HL-60 (cell line): Measurements from ENCODE around the gene SLC41A1.

ENCODE experiments used
- GABPA ChIP-seq: IDR thresholded peaks from 2 replicates; pipeline ENCODE4 v1.6.1; 2012; ENCODE audit warnings: low read depth
- POLR2AphosphoS5 ChIP-seq: IDR thresholded peaks from 2 replicates; pipeline ENCODE4 v1.6.1; 2012; ENCODE audit warnings: low read depth
- TF ChIP-seq, protein P1 (sequence below): IDR thresholded peaks from one replicate; pipeline ENCODE4 v1.5.1; 2011; ENCODE audit warnings: low read length, control low read depth, inconsistent platforms; ENCODE audit not compliant: insufficient read depth
- TF ChIP-seq, protein P2 (sequence below): IDR thresholded peaks from 2 replicates; pipeline ENCODE4 v1.6.1; 2012; ENCODE audit warnings: low read depth; ENCODE audit not compliant: insufficient replicate concordance

GRCh38 chr1:205813755-205814058 lies 709 bp upstream of the SLC41A1 start:
- TF ChIP-seq, protein P1, sequence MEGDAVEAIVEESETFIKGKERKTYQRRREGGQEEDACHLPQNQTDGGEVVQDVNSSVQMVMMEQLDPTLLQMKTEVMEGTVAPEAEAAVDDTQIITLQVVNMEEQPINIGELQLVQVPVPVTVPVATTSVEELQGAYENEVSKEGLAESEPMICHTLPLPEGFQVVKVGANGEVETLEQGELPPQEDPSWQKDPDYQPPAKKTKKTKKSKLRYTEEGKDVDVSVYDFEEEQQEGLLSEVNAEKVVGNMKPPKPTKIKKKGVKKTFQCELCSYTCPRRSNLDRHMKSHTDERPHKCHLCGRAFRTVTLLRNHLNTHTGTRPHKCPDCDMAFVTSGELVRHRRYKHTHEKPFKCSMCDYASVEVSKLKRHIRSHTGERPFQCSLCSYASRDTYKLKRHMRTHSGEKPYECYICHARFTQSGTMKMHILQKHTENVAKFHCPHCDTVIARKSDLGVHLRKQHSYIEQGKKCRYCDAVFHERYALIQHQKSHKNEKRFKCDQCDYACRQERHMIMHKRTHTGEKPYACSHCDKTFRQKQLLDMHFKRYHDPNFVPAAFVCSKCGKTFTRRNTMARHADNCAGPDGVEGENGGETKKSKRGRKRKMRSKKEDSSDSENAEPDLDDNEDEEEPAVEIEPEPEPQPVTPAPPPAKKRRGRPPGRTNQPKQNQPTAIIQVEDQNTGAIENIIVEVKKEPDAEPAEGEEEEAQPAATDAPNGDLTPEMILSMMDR = no peak
- TF ChIP-seq POLR2AphosphoS5 (no peak), GABPA (no peak)
- TF ChIP-seq, protein P2, sequence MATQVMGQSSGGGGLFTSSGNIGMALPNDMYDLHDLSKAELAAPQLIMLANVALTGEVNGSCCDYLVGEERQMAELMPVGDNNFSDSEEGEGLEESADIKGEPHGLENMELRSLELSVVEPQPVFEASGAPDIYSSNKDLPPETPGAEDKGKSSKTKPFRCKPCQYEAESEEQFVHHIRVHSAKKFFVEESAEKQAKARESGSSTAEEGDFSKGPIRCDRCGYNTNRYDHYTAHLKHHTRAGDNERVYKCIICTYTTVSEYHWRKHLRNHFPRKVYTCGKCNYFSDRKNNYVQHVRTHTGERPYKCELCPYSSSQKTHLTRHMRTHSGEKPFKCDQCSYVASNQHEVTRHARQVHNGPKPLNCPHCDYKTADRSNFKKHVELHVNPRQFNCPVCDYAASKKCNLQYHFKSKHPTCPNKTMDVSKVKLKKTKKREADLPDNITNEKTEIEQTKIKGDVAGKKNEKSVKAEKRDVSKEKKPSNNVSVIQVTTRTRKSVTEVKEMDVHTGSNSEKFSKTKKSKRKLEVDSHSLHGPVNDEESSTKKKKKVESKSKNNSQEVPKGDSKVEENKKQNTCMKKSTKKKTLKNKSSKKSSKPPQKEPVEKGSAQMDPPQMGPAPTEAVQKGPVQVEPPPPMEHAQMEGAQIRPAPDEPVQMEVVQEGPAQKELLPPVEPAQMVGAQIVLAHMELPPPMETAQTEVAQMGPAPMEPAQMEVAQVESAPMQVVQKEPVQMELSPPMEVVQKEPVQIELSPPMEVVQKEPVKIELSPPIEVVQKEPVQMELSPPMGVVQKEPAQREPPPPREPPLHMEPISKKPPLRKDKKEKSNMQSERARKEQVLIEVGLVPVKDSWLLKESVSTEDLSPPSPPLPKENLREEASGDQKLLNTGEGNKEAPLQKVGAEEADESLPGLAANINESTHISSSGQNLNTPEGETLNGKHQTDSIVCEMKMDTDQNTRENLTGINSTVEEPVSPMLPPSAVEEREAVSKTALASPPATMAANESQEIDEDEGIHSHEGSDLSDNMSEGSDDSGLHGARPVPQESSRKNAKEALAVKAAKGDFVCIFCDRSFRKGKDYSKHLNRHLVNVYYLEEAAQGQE = no peak
